NCI-H1105 (cell line): ENCODE measurements around the gene SHISAL1.
A peak's percentile ranks its signal among the peaks of the same experiment; 100 is the strongest.

Experiments used
- DNase-seq: peaks from one replicate; lab custom pipeline; 2025; lab: John Stamatoyannopoulos, UW

Gene SHISAL1

DNA sequence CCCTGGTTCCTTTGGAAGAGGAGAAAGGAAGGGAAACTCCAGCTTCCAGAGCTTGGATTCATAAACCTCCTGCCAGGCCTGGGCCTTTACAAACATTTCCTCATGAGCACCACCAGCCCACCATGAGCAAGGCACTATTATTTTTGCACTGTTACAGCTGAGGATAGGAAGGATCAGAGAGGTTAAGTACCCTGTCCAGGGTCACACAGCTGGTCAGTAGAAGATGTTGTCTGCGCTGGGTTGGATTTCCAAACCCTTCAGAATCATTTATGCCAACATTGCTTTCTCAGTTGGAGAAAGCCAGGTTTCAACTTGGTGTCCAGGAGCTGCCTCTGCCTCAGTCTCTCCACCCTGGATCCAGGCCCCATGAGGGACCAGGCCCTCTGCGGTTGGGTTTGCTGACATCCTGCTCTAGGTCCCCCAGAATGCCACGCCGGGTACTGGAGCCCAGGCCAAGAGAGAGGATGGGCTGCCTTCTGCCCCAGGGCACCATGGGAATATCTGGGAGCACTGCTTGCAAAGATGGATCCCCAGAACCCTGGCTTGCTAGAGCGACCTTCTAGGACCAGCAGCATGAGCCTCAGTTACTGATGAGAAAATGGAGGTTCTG is 29.7 kb upstream of the SHISAL1 start:
- no peak for DNase-seq

DNA sequence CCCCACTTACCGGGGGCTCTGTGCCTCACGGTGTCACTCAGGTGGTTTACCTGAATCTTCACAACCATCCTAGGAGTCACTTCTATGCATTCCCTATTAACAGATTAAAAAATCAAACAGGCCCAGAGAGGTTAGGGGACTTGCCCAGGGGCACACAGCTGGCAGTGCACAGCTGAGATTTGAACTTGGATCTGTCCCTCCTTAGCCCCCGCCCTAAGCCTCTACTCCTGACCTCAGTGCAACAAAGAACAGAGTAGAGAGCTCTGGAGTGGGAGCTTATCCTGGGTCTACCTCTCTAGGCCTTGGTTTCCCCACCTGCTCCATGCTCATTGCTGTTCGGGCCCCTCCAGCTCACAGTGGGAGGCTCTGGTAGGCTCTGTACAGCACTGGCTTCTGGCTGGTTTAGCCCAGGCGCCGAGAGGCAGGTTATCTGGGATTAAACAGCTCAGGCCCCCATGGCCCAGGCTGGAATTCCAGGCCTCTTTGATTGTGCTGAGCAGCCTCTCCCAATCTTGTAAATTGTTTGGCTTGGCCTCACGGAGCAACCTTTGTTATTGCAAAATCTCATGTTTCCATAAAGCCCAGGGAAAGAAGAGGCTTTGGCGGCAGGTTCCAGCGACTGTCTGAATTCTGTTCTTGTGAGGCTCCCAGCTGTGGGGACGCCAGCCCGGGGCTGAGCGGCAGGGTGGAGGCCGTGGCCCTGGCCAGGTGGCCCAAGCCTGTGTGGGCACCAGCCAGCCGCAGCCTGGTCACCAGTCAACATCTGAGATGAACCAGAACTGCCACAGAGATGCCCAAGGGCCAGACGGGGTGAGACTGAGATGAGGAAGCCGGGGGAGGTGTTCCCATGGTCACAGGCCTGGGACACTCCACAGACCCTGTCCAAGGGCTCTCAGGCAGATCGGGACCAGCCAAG is 28.9 kb upstream of the SHISAL1 start:
- no peak for DNase-seq

DNA sequence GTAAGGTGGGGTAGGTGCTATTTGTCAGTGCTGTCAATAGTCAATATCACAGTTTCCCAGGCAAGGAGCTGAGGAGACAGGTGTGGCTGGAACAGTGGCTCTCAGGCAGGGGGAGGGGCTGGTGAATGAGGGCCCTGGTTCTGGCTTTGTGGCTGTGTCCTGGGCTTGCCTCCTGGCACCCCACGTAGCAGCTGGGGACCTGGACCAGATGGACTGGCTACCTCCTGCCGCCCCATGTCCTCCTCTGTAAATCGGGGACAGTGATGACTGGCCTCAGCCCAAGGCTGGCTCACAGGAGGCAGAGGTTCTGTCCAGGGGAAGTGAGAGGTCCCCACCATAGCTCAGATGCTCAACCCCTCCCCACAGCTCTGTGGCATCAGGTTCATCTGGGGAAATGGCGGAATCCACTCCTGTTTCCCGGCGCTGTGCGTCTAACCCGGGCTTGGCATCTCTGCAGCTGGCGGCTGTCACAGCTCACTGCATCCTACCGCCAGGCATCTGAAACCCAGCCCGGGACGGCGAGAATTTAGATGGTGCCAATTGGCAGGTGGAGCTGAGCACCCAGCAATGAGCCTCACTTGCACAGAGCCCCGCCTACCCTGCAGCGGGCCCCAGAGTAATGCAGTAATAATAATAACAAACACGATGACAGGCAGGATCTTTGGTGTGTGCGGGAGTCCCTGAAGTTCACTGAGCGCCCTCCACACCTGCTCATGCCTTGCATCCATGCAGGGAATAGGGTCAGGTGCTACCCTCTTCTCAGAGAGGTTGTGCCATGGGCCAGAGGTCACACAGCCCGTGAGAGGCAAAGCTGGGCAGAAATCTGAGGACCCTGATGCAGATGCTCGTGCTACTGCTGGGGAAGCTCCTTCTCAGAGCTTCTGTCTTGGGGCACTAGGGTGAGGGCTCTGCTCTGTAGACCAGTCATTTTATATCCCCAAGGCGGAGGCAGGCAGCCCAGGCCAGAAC is 27.8 kb upstream of the SHISAL1 start:
- peak; percentile 8 for DNase-seq

- DNase-seq, result no peak
Observed at GRCh38 chr22:44338906-44339305, 26.2 kb upstream of the SHISAL1 start.

DNA sequence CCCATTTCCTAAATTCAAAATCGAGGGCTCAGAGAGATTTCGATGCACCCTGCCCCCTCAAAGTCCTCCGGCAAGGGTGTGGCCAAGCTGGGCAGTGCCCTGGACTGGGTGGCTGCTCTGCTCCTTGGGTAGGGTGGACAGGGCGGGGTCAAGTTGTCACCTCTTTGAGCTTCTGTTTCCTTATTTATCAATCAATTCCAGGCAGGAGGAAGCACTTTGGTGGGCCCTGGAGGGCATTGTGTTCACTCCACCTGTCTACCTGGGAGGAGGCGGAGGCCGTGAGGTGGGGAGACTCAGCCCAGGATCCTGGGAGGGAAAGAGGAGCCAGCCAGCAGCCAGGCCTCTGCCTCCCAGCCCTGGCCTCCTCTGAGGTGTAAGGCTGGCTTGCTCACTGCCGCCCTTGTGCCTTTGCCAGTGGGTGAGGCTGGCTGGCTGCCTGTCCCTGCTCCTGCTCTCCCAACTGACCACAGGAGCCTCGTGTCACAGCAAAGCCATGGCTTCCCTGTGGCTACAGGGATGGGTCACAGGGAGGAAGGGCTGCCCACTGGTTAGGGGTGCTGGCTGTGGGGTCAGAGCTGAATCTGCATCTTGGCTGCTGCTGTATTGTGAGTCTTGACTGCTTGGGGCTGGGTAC is 25.5 kb upstream of the SHISAL1 start:
- no peak for DNase-seq

- DNase-seq, result no peak
Observed at GRCh38 chr22:44337678-44338004, 24.9 kb upstream of the SHISAL1 start.

DNA sequence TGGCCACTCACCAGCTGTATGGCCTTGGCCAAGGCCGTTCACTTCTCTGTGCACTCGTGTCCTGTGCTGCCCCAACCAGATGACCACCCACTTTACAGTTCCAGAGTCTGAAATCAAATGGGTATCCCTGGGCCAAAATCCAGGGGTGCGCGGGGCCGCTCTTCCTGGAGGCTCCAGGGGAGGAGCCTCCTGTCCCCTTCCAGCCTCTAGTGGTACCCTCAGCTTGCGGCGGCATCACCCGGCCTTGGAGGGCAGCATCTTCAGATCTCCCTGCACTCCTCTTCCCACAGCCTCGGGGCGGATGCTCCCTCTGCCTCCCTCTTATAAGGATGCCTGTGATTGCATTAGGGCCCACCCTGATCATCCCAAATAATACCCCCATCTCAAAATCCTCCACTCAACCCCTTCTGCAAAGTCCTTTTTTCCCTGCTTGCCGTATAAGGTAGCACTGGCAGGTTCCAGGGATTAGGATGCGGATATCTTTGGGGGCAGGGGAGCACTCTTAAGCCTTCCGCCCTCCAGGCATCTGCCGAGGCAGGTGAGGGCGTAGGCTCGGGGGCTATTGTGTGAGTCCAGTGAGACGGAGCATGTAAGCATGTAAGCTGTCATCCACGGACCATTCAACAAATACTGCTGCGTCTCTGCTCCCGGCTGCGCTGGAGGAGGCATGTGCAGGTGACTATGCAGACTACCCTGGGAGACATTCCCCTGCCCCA is 24.4 kb upstream of the SHISAL1 start:
- DNase-seq, result no peak

- DNase-seq, result no peak
Observed at GRCh38 chr22:44335903-44336803, 23.4 kb upstream of the SHISAL1 start.

DNA sequence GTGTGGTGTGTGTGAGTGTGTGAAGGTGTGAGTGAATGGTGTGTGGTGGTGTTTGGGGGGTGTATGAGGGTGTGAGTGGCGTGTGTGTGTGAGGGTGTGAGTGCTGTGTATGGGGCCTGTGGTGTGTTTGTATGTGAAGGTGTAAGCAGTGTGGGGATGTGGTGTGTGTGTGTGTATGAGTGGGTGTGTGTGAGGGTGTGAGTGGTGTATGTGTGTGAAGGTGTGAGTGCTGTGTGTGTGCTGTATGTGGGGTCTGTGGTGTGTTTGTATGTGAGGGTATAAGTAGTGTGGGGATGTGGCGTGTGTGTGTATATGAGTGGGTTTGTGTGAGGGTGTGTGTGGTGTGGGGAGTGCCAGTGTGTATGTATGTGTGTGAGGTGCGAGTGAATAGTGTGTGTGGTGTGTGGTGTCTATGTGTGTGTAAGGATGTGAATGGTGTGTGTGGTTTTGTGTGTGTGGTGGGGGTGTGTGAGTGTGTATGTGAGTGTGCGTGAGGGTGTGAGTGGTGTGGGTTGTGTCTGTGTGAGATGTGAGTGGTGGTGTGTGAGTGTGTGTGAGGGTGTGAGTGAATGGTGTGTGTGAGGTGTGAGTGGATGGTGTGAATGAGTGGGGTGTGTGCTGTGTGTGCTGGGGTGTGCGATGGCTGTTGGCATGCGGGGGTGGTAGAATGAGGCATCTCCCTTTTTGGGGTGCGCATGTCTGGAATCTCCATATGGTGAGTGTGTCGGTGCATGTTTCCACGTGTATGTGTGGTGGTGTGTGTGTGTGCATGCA is 22.5 kb upstream of the SHISAL1 start:
- no peak for DNase-seq

GRCh38 chr22:44333847-44334635 is 21.3 kb upstream of the SHISAL1 start:
- DNase-seq, result no peak

GRCh38 chr22:44332946-44333345 is 20.2 kb upstream of the SHISAL1 start:
- DNase-seq, result no peak

GRCh38 chr22:44331881-44332714 is 19.3 kb upstream of the SHISAL1 start:
- DNase-seq, result peak; percentile 27

- no peak for DNase-seq
Observed at GRCh38 chr22:44330744-44331660, 18.3 kb upstream of the SHISAL1 start.

DNA sequence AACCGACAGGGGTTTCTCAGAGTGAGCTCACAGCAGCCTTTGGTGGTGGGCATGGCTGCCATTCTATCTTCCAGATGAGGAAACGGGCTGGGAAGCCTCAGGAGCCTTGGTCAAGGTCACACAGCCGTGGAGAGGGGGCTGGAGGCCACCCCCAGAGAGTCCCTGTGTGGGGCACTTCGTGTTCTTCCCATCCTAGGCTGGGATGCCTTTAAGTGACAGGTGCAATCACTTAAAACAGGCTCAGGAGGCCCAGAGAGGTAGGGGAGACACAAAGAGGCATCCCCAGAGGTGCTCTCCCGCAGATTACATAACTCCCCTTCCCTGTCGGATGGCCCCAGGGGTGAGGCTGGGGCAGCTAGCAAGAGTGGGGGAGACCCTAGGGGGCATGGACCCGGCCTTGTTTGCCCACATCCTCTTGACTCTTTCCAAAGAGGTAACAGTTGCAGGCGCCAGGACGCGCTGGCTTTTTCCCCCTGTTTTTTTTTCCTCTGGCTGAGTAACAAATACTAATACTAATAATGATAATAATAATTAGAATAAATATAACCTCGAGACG is 17.5 kb upstream of the SHISAL1 start:
- no peak for DNase-seq

- no peak for DNase-seq
Observed at GRCh38 chr22:44329179-44329796, 16.5 kb upstream of the SHISAL1 start.

GRCh38 chr22:44328762-44329161 is 16.0 kb upstream of the SHISAL1 start:
- no peak for DNase-seq
